ENCODE data around the gene ZMAT3.

ZMAT3 gene

DNA sequence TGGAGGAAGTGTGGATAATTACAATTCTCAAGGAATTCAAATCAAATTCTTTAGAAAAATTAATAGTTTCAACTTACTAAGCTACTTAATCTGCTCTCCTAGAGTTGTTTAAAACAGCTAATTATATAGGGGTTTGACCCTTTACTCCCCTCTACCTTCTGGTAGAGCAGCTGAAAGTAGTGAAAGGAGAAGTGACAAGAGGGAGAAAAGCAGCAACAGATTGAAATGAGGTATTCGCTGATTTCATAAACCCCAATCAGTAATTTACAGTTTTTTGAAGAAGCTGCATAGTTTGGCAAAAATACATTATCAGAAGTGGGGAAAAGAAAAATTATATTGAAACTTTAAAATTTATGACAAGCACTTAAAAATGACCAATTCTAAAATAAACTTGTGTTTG is 52.8 kb downstream of the ZMAT3 start:
- H3K9me3 Mint-ChIP-seq: no peaks in the 10 kb centered on the region
- peaks cover 5% of the 10 kb centered on the region for H3K4me1 Mint-ChIP-seq

DNA sequence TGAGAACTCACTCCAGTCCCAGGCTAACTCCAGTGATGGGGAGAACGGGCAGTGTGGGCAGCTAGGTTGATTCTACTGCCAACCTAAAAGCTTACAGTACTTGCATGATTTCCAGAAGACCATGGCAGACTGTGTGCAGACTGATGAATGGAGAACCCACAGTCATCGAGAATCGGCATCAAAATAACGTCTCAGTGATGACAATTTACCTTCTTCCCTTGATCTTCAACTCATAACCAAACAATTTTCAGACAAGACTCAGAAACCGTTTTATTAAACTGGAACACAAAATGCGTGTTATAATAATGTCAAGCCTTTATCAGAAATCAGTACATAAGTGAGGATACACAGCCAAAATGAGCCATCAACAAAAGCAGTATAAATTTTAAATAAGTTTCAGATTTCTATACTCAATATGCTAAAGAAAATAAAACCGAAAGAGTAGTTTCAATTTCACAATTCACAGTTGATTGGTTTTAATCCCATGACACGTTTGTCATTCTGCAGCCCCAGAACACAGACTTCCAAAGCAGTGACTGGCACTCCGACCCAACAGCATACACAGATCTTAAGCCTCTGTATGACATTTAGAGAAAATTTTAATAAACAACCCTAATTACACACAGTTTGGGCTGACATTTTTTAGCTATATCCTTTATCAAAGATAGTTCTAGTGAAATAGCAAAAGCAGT is 54.5 kb downstream of the ZMAT3 start:
- H3K27ac Mint-ChIP-seq: no peak overlapping the region
- no peaks in the 10 kb centered on the region for H3K36me3 Mint-ChIP-seq (ENCODE audit: low read depth)
- no peaks in the 10 kb centered on the region for H3K27me3 Mint-ChIP-seq (ENCODE audit: low read depth, poor library complexity)

More for the DNA sequence above, 52.8 kb downstream of the ZMAT3 start:
- TF ChIP-seq, protein P1, sequence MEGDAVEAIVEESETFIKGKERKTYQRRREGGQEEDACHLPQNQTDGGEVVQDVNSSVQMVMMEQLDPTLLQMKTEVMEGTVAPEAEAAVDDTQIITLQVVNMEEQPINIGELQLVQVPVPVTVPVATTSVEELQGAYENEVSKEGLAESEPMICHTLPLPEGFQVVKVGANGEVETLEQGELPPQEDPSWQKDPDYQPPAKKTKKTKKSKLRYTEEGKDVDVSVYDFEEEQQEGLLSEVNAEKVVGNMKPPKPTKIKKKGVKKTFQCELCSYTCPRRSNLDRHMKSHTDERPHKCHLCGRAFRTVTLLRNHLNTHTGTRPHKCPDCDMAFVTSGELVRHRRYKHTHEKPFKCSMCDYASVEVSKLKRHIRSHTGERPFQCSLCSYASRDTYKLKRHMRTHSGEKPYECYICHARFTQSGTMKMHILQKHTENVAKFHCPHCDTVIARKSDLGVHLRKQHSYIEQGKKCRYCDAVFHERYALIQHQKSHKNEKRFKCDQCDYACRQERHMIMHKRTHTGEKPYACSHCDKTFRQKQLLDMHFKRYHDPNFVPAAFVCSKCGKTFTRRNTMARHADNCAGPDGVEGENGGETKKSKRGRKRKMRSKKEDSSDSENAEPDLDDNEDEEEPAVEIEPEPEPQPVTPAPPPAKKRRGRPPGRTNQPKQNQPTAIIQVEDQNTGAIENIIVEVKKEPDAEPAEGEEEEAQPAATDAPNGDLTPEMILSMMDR (IDR thresholded peaks at IDR 0.05): no peak
- no peak overlapping the region for H3K4me3 Mint-ChIP-seq
- no peak overlapping the region for H3K27ac Mint-ChIP-seq
- no peak for DNase-seq
- no peaks in the 10 kb centered on the region for H3K27me3 Mint-ChIP-seq (ENCODE audit: low read depth, poor library complexity)
- peaks cover 2% of the 10 kb centered on the region for H3K36me3 Mint-ChIP-seq (ENCODE audit: low read depth)

DNA sequence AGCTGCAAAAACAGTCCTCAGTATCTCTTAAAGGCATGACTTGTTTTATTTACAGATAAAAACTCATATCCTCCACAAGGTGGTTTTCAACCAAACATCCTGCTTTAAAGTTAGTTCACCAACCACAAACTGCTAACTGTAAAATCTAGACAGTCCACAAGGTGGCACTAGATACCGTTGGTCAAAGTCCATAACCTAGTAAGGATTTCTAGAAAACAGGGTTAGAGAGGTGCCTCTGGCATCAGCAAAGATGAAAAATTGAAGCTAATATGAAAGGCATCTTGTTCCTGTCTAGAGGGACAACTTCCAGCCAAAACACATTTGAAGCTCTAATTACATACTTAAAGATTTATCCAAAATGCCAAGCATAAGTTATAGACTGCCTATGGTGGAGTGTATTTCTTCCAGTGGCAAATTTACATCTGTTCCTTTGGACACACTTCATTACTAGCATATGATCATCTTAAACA is 56.0 kb downstream of the ZMAT3 start:
- peaks cover 2% of the 10 kb centered on the region for H3K4me1 Mint-ChIP-seq
- TF ChIP-seq, protein P1 (IDR thresholded peaks at IDR 0.05): peak; percentile 76
- peaks cover 3% of the 10 kb centered on the region for H3K9me3 Mint-ChIP-seq
- DNase-seq: peak; percentile 51
- H3K4me3 Mint-ChIP-seq: no peak overlapping the region
- H3K27ac Mint-ChIP-seq: no peak overlapping the region
- no peaks in the 10 kb centered on the region for H3K36me3 Mint-ChIP-seq (ENCODE audit: low read depth)
- H3K27me3 Mint-ChIP-seq (ENCODE audit: low read depth, poor library complexity): no peaks in the 10 kb centered on the region

More for the DNA sequence above, 54.5 kb downstream of the ZMAT3 start:
- H3K4me1 Mint-ChIP-seq: peaks cover 5% of the 10 kb centered on the region
- TF ChIP-seq, protein P1 (IDR thresholded peaks at IDR 0.05): no peak
- H3K9me3 Mint-ChIP-seq: no peaks in the 10 kb centered on the region
- no peak overlapping the region for H3K4me3 Mint-ChIP-seq
- DNase-seq: no peak

DNA sequence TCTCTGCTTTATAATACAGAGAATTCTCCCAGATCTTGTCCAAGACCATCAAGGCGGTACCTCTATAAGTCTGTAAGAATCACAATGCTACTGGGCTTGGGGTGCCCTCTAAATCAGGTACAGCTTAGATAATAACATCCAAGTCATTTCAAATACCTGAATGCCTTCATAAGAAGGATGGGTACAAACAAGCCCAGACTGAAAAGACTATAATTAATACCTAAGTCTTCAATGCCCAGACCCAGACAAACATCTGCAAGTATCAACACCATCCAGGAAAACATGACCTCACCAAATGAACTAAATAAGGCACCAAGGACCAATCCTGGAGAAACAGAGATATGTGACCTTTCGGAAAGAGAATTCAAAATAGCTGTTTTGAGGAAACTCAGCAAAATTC is 65.9 kb downstream of the ZMAT3 start:
- DNase-seq: no peak
- H3K4me1 Mint-ChIP-seq: no peaks in the 10 kb centered on the region
- peaks cover 4% of the 10 kb centered on the region for H3K27me3 Mint-ChIP-seq (ENCODE audit: low read depth, poor library complexity)
- H3K9me3 Mint-ChIP-seq: peaks cover 29% of the 10 kb centered on the region
- peaks cover 5% of the 10 kb centered on the region for H3K36me3 Mint-ChIP-seq (ENCODE audit: low read depth)
- no peak overlapping the region for H3K27ac Mint-ChIP-seq
- TF ChIP-seq, protein P1 (IDR thresholded peaks at IDR 0.05): no peak
- no peak overlapping the region for H3K4me3 Mint-ChIP-seq

DNA sequence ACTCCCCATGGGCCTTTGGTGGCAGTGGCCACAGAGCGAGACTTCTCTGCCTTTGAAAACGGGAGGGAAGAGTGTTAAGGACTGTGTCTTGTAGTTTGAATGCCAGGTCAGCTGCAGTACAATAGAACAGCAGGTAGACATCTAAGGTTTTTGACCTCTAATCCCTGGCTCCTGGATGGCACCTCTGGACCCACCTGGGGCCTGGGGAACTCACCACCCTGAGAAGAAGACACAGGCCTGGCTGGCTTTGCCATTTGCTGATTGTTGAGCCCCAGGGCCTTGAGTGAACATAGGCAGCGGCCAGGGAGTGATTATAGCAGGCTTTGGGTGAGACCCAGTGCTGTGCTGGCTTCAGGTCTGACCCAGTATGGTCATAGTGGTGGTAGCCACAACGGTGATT is 66.4 kb downstream of the ZMAT3 start:
- peaks cover 24% of the 10 kb centered on the region for H3K9me3 Mint-ChIP-seq
- DNase-seq: no peak

More for the DNA sequence above, 66.4 kb downstream of the ZMAT3 start:
- no peak overlapping the region for H3K27ac Mint-ChIP-seq
- no peaks in the 10 kb centered on the region for H3K4me1 Mint-ChIP-seq
- TF ChIP-seq, protein P1 (IDR thresholded peaks at IDR 0.05): no peak
- no peak overlapping the region for H3K4me3 Mint-ChIP-seq
- peaks cover 5% of the 10 kb centered on the region for H3K36me3 Mint-ChIP-seq (ENCODE audit: low read depth)
- peaks cover 4% of the 10 kb centered on the region for H3K27me3 Mint-ChIP-seq (ENCODE audit: low read depth, poor library complexity)

Data from nephron progenitor cell (in vitro differentiated cells).